Measurements from ENCODE around the gene PRR16.

PRR16 gene

DNA sequence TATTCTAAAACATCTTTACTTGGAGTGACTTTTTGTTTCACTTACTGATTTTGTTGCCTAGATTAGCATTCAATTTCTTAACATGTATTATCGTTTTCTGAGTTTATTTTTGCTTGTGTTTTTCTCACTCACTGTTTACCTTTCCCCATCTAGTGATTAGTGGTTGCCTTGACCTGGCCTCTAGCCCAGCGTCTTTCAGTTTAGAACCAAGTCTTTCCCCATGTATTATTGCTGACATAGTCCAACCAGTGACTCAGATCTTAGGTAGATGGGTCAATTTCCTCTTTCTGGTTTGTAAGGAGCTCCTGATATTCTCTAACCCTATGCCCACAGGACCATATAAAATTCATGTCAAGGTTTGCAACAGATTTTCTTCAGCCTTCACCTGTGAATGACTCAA, 135.5 kb downstream of the PRR16 start:
- no peak for DNase-seq

DNA sequence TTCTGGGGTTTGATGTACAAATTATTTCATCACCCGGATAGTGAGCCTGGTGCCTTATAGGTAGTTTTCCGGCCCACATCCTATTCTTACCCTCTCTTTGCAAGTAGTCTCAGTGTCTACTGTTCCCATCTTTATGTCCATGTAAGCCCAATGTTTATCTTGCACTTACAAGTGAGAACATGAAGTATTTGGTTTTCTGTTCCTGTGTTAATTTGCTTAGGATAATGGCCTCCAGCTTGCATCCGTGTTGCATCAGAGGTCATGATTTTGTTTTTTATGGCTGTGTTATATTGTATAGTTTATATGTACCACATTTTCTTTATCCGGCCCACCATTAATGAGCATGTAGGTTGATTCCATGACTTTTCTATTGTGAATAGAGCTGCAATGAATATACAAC, 136.5 kb downstream of the PRR16 start:
- DNase-seq = no peak

DNA sequence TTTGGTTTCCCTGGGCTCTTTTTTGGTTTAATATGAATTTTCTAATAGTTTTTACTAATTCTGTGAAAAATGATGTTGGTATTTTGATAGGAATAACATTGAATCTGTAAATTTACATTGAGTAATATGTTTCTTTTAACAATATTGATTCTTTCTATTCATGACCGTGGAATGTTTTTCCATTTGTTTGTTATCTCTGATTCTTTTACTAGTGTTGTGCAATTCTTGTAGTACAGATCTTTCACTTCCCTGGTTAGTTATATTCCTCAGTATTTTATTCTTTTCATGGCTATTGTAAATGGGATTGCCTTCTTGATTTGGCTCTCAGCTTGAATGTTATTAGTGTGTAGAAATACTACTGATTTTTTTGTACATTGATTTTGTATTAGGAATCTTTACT, 137.9 kb downstream of the PRR16 start:
- DNase-seq = no peak

DNA sequence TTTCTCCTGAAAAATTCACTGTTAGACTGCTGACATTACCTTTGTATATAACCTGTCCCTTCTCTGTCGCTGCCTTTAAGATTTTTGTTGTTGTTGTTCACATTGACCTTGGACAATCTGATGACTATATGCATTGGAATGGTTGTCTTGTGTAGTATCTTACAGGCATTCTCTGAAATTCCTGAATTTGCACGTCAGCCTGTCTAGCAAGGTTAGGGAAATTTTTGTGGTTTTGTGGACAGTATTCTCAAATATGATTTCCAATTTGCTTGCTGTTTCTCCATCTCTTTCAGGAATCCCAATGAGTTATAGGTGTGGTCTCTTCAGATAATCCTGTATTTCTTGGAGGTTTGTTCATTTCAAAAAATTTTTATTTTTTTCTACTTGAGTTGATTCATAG, 140.8 kb downstream of the PRR16 start:
- no peak for DNase-seq

DNA sequence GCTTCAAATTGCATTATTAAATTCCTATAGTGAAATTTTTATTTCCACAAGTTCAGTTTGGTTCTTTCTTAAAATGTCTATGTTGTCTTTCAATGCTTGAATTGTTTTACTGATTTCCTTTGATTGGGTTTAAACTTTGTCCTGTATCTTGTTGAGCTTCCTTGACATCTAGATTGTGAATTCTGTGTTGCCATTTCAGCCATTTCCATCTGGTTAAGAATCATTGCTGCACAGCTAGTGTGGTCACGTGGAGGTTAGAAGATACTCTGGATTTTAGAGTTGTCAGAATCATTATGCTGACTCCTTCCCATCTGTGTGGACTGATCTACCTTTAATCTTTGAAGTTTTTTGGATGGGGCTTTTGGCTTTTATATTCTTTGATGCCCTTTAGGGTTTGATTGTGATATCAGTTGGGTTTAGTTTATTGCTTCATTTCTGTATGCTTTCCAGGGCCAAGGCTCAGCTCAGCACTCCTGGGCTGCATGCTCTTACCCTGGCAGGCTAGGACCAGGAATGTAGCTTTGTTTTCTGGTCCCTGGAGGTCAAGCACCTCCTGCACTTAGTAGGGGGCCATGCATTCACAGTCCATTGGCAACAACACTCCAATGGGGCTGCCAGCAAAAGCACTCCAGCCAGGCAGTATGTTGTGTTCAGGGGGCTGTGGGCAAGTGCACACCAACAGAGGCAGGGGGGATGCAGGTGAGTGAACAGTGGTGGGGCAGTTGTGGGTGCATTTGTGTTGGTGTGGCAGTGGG, 141.4 kb downstream of the PRR16 start:
- DNase-seq = no peak

GRCh38 chr5:120609570-120609969, 145.5 kb downstream of the PRR16 start:
- no peak for DNase-seq

DNA sequence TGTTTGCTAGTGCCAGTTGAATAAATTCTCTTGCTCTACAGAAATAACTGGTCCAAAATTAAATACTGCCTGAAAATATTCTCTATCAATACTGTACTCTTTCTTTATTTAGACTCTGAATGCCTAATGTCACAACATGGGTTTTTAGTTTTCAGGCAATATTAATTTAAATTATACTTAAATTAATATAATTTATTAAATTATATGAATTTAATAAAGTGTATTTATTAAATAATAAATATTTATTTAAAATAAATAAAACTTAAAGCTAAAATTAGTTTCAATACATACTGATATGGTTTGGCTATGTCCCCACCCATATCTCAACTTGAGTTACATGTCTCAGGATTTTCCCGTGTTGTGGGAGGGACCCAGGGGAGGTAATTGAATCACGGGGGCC, 146.0 kb downstream of the PRR16 start:
- DNase-seq = no peak

- no peak for DNase-seq
Observed at GRCh38 chr5:120613729-120614128, 149.6 kb downstream of the PRR16 start.

GRCh38 chr5:120614531-120615180, 150.6 kb downstream of the PRR16 start:
- no peak for DNase-seq

- no peak for DNase-seq
Observed at GRCh38 chr5:120615967-120616645, 152.0 kb downstream of the PRR16 start.

DNA sequence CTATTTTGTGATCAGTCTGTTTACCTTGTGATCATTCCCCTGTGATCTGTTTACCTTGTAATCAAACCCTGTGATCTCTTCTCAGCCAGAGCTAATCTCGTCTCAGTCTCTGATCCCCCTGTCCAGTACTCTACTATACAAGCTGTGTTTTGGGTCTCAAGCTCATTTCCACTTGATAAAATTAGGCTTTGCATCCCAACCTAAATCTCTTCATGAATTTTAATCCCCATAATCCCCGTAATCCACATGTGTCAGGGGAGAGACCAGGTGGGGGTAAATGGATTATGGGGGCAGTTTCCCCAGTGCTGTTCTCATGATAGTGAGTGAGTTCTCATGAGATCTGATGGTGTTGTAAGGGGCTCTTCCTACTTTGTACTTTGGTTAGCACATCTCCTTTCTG, 157.2 kb downstream of the PRR16 start:
- no peak for DNase-seq

- DNase-seq = no peak
Observed at GRCh38 chr5:120624021-120624563, 160.0 kb downstream of the PRR16 start.

- DNase-seq = no peak
Observed at GRCh38 chr5:120628156-120628555, 164.1 kb downstream of the PRR16 start.

- DNase-seq = no peak
Observed at GRCh38 chr5:120630550-120630949, 166.4 kb downstream of the PRR16 start.

DNA sequence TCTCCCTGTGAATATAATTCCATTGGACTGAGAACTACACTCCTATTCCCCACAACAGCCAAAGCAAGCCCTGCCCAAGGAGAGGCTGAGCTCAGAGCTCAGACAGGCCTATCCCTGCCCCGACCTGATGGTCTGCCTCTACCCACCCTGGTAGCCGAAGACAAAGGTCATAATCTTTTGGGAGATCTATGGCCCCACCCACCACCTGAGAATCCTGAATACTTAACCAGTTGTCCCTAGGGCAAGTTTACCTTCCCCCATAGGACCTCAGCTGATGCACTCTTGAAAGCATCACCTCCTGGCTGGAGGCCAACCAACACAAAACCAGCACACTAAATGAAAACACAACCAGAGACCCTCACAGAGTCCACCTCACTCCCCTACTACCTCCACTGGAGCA, 167.5 kb downstream of the PRR16 start:
- no peak for DNase-seq

DNA sequence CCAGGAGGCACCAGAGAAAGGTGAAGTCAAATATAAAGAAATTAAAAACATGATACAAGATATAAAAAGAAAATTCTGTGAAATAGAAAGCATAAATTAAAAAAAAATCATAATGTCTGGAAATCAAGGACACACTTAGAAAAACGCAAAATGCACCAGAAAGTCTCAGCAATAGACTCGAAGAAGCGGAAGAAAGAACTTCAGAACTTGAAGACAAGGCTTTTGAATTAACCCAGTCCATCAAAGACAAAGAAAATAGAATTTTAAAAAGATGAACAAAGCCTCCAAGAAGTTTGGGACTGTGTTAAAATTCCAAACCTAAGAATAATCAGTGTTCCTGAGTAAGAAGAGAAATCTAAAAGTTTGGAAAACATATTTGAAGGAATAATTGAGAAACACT, 168.3 kb downstream of the PRR16 start:
- no peak for DNase-seq

DNA sequence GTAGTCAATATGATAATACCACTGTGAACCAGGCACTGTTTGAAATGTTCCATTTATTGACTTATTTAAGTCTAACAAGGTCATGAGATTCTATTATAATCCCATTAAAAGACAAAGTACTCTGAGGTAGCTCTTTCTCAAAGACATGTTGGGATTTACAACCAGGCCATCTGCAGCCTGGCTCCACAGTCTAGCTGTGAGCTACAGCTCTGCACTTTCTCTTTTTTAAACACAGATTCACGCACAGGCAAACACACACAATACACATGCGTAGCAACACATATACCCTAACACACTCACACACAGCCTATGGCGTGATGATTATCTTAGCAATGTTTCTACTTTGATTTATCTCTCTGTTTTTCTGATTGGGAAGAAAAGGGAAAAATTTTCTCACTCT, 174.3 kb downstream of the PRR16 start:
- DNase-seq = no peak

DNA sequence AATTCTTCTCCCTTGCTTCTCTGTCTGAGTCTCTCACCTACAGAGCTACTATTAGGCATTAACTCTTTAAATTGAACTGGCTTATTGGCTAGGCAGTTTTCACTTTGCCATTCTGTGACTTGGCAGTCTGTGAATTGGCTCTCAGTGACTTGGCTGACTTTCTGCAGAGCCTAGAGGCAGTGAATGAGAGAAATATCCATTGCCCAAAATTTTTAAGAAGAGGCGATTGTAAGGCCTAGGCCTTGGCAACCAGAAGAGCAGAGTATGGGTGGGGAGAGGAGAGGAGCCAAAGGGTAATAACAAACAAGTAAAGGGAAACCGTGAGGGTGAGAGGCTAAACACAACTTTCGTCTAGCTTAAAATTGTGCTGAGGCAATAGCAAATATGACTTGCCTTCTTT, 176.7 kb downstream of the PRR16 start:
- DNase-seq = peak; percentile 45

- no peak for DNase-seq
Observed at GRCh38 chr5:120644516-120644915, 180.4 kb downstream of the PRR16 start.

GRCh38 chr5:120655828-120656435, 191.8 kb downstream of the PRR16 start:
- DNase-seq = no peak

- DNase-seq = no peak
Observed at GRCh38 chr5:120657104-120657503, 193.0 kb downstream of the PRR16 start.

DNA sequence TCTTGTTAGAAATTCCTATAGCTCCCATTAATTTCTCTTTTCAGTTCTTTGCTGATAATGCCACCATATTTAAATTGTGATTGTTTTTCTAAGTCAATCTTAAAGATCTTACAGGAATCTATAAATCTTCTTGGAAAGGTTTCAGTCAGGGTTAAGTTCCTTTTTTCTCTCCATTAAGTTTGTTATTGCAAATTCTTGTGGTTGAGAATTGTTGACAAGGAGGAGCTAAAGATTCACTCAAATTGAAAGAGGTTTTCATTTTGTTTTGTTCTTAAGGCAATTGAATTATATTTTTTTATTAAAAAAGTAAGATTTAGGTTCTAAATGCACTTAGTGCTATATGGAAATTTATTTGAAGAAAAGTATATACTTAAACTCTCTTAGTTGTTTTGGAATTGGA, 213.4 kb downstream of the PRR16 start:
- no peak for DNase-seq

DNA sequence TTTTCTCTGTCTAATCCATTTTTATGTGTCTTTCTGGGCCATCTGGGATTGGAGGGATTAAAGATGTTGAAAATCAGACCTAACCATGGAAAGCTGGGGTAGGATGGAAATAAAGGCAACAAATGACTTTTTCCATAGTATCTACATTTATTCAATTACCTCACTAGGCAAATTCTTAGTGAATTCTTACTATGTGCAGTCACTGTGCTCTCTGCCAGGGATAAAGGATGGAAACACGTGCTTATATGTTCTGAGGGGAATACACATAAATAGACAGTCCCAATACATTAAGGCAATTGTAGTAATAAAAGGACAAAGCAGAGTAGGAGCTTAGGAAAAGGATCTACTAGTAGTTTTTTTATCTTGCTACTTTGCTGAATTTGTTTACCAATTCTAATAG, 214.2 kb downstream of the PRR16 start:
- no peak for DNase-seq

- DNase-seq = no peak
Observed at GRCh38 chr5:120682851-120683250, 218.8 kb downstream of the PRR16 start.
